OCI-LY3 (cell line): ENCODE measurements around the gene SORCS3.

ENCODE experiments used
- CTCF ChIP-seq: fragments of 200-600, 300-600 bp; sonication (generic); IDR thresholded peaks from 2 replicates; pipeline ENCODE4 v1.5.1; 2014; ENCODE audit warnings: antibody characterized with exemption, low read length, low read depth
- EZH2phosphoT487 ChIP-seq: fragments of 200-600 bp; shearing (Covaris generic); IDR thresholded peaks from 2 replicates; pipeline ENCODE4 v1.6.1; 2018; ENCODE audit warnings: antibody characterized with exemption, mixed run types, low read depth

- TF ChIP-seq CTCF: no peak
- TF ChIP-seq EZH2phosphoT487: no peak
Measured at GRCh38 chr10:105146436-105146835, 505.3 kb downstream of the SORCS3 start.
